ENCODE measurements around the gene CEP128. TPM values are rescaled to one million over a fixed set of nuclear protein-coding genes. Genes with fewer than 3 reads are reported as not detected.

The CEP128 gene
- total RNA-seq, 4 donors from 2014 or later = 0.82 to 3.6 (median 1.6) TPM

GRCh38 chr14:80698974-80699373 is 242.6 kb downstream of the CEP128 start:
- DNase-seq = no peak

GRCh38 chr14:80695869-80696268 is 245.7 kb downstream of the CEP128 start:
- no peak for ATAC-seq
- intact Hi-C loops (cut with DNase I; ENCODE audit: low total_unique reads) (no loop called here), in situ Hi-C loops (cut with MboI; ENCODE audit: low sequenced_read_pairs in 4 of 4) (no loop called here)
- Histone ChIP-seq H3K27ac (no peak overlapping the region), H3K4me1 (no peaks in the 10 kb centered on the region), H3K4me3 (no peak overlapping the region), H3K9me3 (no peaks in the 10 kb centered on the region), H3K27me3 (no peaks in the 10 kb centered on the region), H3K36me3 (no peaks in the 10 kb centered on the region)
- TF ChIP-seq POLR2A (IDR thresholded peaks at IDR 0.05) = no peak
- TF ChIP-seq CTCF (IDR thresholded peaks at IDR 0.05 in 4 of 5, conservative IDR thresholded peaks at IDR 0.05 in 1 of 5) = no peak
- no peak for DNase-seq

More at GRCh38 chr14:80698974-80699373, 242.6 kb downstream of the CEP128 start:
- in situ Hi-C loops (cut with MboI; ENCODE audit: low sequenced_read_pairs in 4 of 4) (no loop called here), intact Hi-C loops (cut with DNase I; ENCODE audit: low total_unique reads) (no loop called here)
- TF ChIP-seq POLR2A (IDR thresholded peaks at IDR 0.05) = no peak
- no peak for TF ChIP-seq CTCF (IDR thresholded peaks at IDR 0.05 in 4 of 5, conservative IDR thresholded peaks at IDR 0.05 in 1 of 5)
- Histone ChIP-seq H3K4me3 (no peak overlapping the region), H3K27me3 (no peaks in the 10 kb centered on the region), H3K27ac (no peak overlapping the region), H3K9me3 (no peaks in the 10 kb centered on the region), H3K36me3 (no peaks in the 10 kb centered on the region), H3K4me1 (no peaks in the 10 kb centered on the region)
- no peak for ATAC-seq

GRCh38 chr14:80692903-80693302 is 248.6 kb downstream of the CEP128 start:
- no peak overlapping the region for H3K27ac ChIP-seq
- H3K4me1 ChIP-seq = no peaks in the 10 kb centered on the region
- in situ Hi-C loops (cut with MboI; ENCODE audit: low sequenced_read_pairs in 4 of 4) (no loop called here), intact Hi-C loops (cut with DNase I; ENCODE audit: low total_unique reads) (no loop called here)
- H3K36me3 ChIP-seq = no peaks in the 10 kb centered on the region
- DNase-seq (no peak), ATAC-seq (no peak)
- H3K9me3 ChIP-seq = no peaks in the 10 kb centered on the region
- H3K27me3 ChIP-seq = no peaks in the 10 kb centered on the region
- no peak for TF ChIP-seq POLR2A (IDR thresholded peaks at IDR 0.05)
- no peak for TF ChIP-seq CTCF (IDR thresholded peaks at IDR 0.05 in 4 of 5, conservative IDR thresholded peaks at IDR 0.05 in 1 of 5)
- H3K4me3 ChIP-seq = no peak overlapping the region

- no peaks in the 10 kb centered on the region for H3K27me3 ChIP-seq
- H3K4me1 ChIP-seq = no peaks in the 10 kb centered on the region
- DNase-seq = no peak
- H3K4me3 ChIP-seq = no peak overlapping the region
- ATAC-seq = no peak
- peaks cover 0 to 5% (median 0%) of the 10 kb centered on the region in 3 donors for H3K9me3 ChIP-seq
- TF ChIP-seq POLR2A (IDR thresholded peaks at IDR 0.05) = no peak
- no peak for TF ChIP-seq CTCF (IDR thresholded peaks at IDR 0.05 in 4 of 5, conservative IDR thresholded peaks at IDR 0.05 in 1 of 5)
- no peak overlapping the region for H3K27ac ChIP-seq
- intact Hi-C loops (cut with DNase I; ENCODE audit: low total_unique reads) (no loop called here), in situ Hi-C loops (cut with MboI; ENCODE audit: low sequenced_read_pairs in 4 of 4) (no loop called here)
- no peaks in the 10 kb centered on the region for H3K36me3 ChIP-seq
Observed at GRCh38 chr14:80681651-80682050, 259.9 kb downstream of the CEP128 start.

GRCh38 chr14:80679273-80679672 is 262.3 kb downstream of the CEP128 start:
- Histone ChIP-seq H3K4me3 (no peak overlapping the region), H3K36me3 (no peaks in the 10 kb centered on the region), H3K4me1 (no peaks in the 10 kb centered on the region), H3K27ac (no peak overlapping the region), H3K27me3 (no peaks in the 10 kb centered on the region), H3K9me3 (peaks cover 0 to 5% (median 0%) of the 10 kb centered on the region in 3 donors)
- intact Hi-C loops (cut with DNase I; ENCODE audit: low total_unique reads) (no loop called here), in situ Hi-C loops (cut with MboI; ENCODE audit: low sequenced_read_pairs in 4 of 4) (no loop called here)
- no peak for DNase-seq
- TF ChIP-seq CTCF (IDR thresholded peaks at IDR 0.05 in 4 of 5, conservative IDR thresholded peaks at IDR 0.05 in 1 of 5) (no peak), POLR2A (IDR thresholded peaks at IDR 0.05) (no peak)
- no peak for ATAC-seq

Data from gastrocnemius medialis (tissue), 4 donors.